ENCODE measurements around the gene DLD. TPM values are rescaled to one million over a fixed set of nuclear protein-coding genes. Genes with fewer than 3 reads are reported as not detected.

DLD gene
- total and polyA plus RNA-seq, 8 donors: 61.1 to 80.2 (median 74.2) TPM

DNA sequence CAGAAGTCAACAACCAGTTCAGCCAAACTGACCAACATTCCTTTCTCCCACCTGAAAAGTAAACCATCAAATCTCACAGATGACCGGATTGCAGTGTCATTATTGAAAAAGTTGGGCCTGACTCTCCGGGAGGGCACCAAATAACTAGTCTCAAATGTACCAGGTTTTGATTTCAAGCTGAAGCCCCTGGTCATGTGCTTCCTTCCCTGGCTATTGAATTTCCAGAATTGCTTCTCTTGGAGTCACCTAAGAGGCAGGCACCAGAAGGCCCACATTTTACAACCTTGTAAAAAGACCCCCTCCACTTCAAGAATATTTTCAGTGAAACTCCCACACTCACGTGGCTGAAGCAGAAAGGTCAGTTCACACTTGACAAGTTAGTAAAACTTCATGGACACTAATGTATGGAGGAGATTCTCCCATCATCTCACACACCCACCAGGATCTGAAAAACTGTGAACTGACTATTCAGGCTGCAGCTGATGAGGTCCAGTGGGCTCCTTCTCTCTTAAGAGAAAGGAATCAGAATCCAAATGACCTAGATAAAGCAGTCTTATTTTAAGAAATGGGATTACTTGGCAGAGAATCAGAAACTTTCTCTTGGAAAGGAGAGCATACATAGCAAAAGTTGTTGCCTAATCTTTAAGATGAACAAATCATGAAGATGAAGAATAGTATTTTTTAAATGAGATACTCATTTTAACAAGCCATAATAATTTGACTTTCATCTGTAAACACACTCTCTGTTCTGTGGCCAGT, 53.6 kb downstream of the DLD start:
- intact Hi-C loops (cut with DNase I): no loop called here
- Histone ChIP-seq H3K27me3 (no peaks in the 10 kb centered on the region), H3K4me3 (no peak overlapping the region), H3K27ac (no peak overlapping the region), H3K4me1 (peaks cover 0 to 10% of the 10 kb centered on the region in 2 donors), H3K9me3 (no peaks in the 10 kb centered on the region), H3K36me3 (peaks cover 0 to 40% of the 10 kb centered on the region in 2 donors)
- TF ChIP-seq, protein P1, sequence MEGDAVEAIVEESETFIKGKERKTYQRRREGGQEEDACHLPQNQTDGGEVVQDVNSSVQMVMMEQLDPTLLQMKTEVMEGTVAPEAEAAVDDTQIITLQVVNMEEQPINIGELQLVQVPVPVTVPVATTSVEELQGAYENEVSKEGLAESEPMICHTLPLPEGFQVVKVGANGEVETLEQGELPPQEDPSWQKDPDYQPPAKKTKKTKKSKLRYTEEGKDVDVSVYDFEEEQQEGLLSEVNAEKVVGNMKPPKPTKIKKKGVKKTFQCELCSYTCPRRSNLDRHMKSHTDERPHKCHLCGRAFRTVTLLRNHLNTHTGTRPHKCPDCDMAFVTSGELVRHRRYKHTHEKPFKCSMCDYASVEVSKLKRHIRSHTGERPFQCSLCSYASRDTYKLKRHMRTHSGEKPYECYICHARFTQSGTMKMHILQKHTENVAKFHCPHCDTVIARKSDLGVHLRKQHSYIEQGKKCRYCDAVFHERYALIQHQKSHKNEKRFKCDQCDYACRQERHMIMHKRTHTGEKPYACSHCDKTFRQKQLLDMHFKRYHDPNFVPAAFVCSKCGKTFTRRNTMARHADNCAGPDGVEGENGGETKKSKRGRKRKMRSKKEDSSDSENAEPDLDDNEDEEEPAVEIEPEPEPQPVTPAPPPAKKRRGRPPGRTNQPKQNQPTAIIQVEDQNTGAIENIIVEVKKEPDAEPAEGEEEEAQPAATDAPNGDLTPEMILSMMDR (IDR thresholded peaks at IDR 0.05): no peak
- no peak for ATAC-seq
- DNase-seq: no peak

DNA sequence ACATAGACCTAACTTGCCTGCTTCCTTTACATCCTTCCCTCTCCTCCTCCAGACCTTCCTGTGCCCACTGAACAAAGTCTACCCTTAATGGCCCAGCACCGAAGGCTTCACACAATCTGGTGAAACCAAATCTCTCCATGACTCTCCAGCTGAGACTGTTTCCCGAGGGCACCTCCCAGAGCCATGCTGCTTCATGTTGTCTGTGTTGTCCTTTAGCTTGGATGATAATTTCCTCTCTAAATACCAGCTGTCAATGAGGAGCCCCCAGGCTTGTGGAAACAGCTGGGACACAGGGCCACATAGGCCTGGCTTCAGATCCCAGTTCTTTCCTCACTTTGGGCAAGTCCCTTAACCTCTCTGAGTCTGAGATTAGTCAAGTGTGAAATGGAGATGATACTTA, 54.3 kb downstream of the DLD start:
- Histone ChIP-seq H3K27me3 (no peaks in the 10 kb centered on the region), H3K4me1 (peaks cover 0 to 12% of the 10 kb centered on the region in 2 donors), H3K9me3 (no peaks in the 10 kb centered on the region), H3K4me3 (no peak overlapping the region), H3K36me3 (peaks cover 0 to 32% of the 10 kb centered on the region in 2 donors), H3K27ac (no peak overlapping the region)
- TF ChIP-seq, protein P1 (IDR thresholded peaks at IDR 0.05): no peak
- intact Hi-C loops (cut with DNase I): no loop called here
- no peak for DNase-seq
- no peak for ATAC-seq

- ATAC-seq: no peak
- H3K27ac ChIP-seq: no peak overlapping the region
- H3K4me1 ChIP-seq: peaks cover 0 to 12% of the 10 kb centered on the region in 2 donors
- no peaks in the 10 kb centered on the region for H3K9me3 ChIP-seq
- intact Hi-C loops (cut with DNase I): no loop called here
- no peak for DNase-seq
- no peaks in the 10 kb centered on the region for H3K27me3 ChIP-seq
- no peak overlapping the region for H3K4me3 ChIP-seq
- H3K36me3 ChIP-seq: peaks cover 0 to 26% of the 10 kb centered on the region in 2 donors
- TF ChIP-seq, protein P1 (IDR thresholded peaks at IDR 0.05): no peak
These were observed 55.5 kb downstream of the DLD start for GRCh38 chr7:107946451-107946850.

DNA sequence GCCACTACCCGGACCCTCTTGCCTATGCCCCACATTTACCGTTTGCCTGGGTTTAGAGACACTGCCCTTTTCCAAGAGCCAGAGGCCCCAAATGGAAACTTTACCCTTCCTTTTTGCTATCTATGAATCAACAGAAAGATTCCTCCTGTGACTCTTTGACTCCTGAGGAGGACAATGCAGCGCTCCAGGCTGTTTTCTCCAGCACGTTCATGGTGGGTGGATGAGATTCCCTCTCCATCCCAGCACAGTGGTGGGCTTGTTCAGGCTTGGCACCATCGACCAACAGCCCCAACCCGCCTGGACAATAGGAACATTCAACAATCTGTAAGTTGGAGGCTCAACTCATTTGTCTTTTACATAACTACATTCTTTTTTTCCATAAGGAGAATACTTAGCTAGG, 55.9 kb downstream of the DLD start:
- H3K4me1 ChIP-seq: peaks cover 0 to 12% of the 10 kb centered on the region in 2 donors
- ATAC-seq (no peak), DNase-seq (no peak)
- no peaks in the 10 kb centered on the region for H3K27me3 ChIP-seq
- no peak overlapping the region for H3K27ac ChIP-seq
- TF ChIP-seq, protein P1 (IDR thresholded peaks at IDR 0.05): no peak
- H3K4me3 ChIP-seq: no peak overlapping the region
- H3K9me3 ChIP-seq: no peaks in the 10 kb centered on the region
- H3K36me3 ChIP-seq: peaks cover 0 to 26% of the 10 kb centered on the region in 2 donors
- intact Hi-C loops (cut with DNase I): no loop called here

DNA sequence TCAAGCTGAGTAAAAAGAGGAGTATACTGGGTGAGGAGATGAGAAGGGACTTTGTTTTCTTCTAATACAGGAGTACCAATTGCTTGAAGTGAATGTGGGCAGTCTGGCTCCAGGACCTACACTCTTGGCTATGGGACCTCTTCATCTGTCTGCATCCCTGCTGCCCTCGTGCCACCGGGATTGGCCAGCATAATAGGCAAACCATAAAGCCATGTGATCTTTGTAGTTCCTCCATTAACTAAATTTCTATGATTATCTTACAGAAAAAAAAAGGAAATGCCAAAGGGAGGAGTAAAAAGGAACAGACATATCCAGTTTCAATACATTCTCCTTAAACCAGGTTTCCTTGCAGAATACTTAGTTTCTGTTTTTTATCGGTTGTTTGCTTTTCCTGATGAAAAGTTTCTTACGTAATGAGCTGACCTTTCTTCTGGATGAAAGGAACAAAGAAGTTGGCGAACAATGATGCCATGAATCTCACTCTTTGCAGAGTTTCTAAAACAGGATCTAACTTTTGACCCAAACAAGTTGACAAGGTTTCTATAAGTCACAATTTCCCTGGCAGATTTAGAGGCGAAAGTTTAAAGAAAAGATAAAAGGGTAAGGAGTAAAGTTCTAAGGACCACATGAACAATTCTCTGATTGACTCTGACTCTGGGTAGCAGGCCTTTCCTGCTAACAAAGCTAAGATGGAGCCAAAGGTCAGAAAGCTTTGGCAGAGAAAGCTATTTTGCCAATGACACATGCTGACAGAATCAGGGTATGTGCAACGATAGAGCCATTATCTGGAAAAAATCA, 57.9 kb downstream of the DLD start:
- no peak for ATAC-seq
- DNase-seq: no peak
- Histone ChIP-seq H3K27me3 (no peaks in the 10 kb centered on the region), H3K27ac (no peak overlapping the region), H3K4me3 (no peak overlapping the region), H3K9me3 (no peaks in the 10 kb centered on the region), H3K36me3 (peaks cover 0 to 25% of the 10 kb centered on the region in 2 donors), H3K4me1 (peaks cover 0 to 19% of the 10 kb centered on the region in 2 donors)
- TF ChIP-seq, protein P1 (IDR thresholded peaks at IDR 0.05): no peak
- intact Hi-C loops (cut with DNase I): no loop called here

Data from left lung (tissue), 10 donors.